Testis (tissue), 2 donors: ENCODE results near the gene PITPNM3.

ENCODE experiments used
- POLR2A ChIP-seq: fragments of 450-650 bp; IDR thresholded peaks from one replicate; pipeline ENCODE4 v1.6.1; 2017; ENCODE audit warnings: antibody characterized with exemption, mild to moderate bottlenecking, moderate library complexity
- TF ChIP-seq, protein P1 (sequence below), 3 experiments: fragments of 450-650 bp in 2 of 3; fragments of 200-600 bp in 1 of 3; sonication (generic) in 1 of 3; IDR thresholded peaks; one replicate each; pipeline ENCODE4 v1.5.1; 2016 to 2019; ENCODE audit warnings: antibody characterized with exemption in 3 of 3, mild to moderate bottlenecking in 2 of 3, moderate library complexity in 1 of 3

DNA sequence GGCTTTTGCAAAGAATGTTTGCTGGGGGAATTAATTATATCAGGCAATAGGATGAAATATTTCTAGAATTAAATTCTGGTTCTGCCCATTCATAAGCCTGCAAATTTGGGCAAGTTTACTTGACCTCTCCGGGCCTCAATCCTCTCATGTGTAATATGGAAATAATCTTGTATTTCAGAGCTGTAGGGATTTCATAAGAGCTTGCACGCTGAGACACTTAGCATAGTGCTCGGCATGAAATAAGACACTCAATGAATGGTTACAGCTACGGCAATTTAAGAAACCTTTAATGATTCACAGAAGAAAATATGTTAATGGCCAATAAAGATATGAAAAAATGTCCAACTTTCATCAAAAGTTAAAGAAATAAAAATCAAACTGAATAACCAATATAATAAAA is 40.6 kb upstream of the PITPNM3 start:
- TF ChIP-seq, protein P1, sequence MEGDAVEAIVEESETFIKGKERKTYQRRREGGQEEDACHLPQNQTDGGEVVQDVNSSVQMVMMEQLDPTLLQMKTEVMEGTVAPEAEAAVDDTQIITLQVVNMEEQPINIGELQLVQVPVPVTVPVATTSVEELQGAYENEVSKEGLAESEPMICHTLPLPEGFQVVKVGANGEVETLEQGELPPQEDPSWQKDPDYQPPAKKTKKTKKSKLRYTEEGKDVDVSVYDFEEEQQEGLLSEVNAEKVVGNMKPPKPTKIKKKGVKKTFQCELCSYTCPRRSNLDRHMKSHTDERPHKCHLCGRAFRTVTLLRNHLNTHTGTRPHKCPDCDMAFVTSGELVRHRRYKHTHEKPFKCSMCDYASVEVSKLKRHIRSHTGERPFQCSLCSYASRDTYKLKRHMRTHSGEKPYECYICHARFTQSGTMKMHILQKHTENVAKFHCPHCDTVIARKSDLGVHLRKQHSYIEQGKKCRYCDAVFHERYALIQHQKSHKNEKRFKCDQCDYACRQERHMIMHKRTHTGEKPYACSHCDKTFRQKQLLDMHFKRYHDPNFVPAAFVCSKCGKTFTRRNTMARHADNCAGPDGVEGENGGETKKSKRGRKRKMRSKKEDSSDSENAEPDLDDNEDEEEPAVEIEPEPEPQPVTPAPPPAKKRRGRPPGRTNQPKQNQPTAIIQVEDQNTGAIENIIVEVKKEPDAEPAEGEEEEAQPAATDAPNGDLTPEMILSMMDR (IDR thresholded peaks at IDR 0.05) = no peak
- TF ChIP-seq POLR2A = no peak
